ENCODE measurements around the gene GJA8.
A peak's percentile ranks its signal among the peaks of the same experiment; 100 is the strongest.
"Not testable (repeated sequence)": the region's sequence is repeated elsewhere in the genome, so short reads cannot be mapped to it uniquely, and the experiment has no call there.

Gene GJA8

GRCh38 chr1:147902253-147902845 lies at the start of gene GJA8:
Gene GJA8, plus strand, starts transcription at chr1:147902795. Its CDS starts 5,161 bp downstream, at chr1:147907956.
- no peak for DNase-seq (ENCODE audit: low read depth)

GRCh38 chr1:147853391-147853790 lies 49.2 kb upstream of the GJA8 start:
- peak; percentile 34 for DNase-seq (ENCODE audit: low read depth)

GRCh38 chr1:147854989-147855388 lies 47.6 kb upstream of the GJA8 start:
- DNase-seq (ENCODE audit: low read depth), result not testable (repeated sequence)

GRCh38 chr1:147855996-147856395 lies 46.6 kb upstream of the GJA8 start:
- DNase-seq (ENCODE audit: low read depth), result not testable (repeated sequence)

- DNase-seq (ENCODE audit: low read depth), result not testable (repeated sequence)
Measured at GRCh38 chr1:147867204-147867603, 35.4 kb upstream of the GJA8 start.

- DNase-seq (ENCODE audit: low read depth), result no peak
Measured at GRCh38 chr1:147878022-147878421, 24.6 kb upstream of the GJA8 start.

GRCh38 chr1:147879911-147880310 lies 22.7 kb upstream of the GJA8 start:
- no peak for DNase-seq (ENCODE audit: low read depth)

- DNase-seq (ENCODE audit: low read depth), result no peak
Measured at GRCh38 chr1:147882535-147882934, 20.1 kb upstream of the GJA8 start.

GRCh38 chr1:147890177-147890790 lies 12.3 kb upstream of the GJA8 start:
- DNase-seq (ENCODE audit: low read depth), result peak; percentile 57

- DNase-seq (ENCODE audit: low read depth), result no peak
Measured at GRCh38 chr1:147891088-147891487, 11.5 kb upstream of the GJA8 start.

- DNase-seq (ENCODE audit: low read depth), result no peak
Measured at GRCh38 chr1:147892216-147892615, 10.4 kb upstream of the GJA8 start.

- DNase-seq (ENCODE audit: low read depth), result peak; percentile 62
Measured at GRCh38 chr1:147892731-147893214, 9.8 kb upstream of the GJA8 start.

GRCh38 chr1:147895123-147895522 lies 7.5 kb upstream of the GJA8 start:
- DNase-seq (ENCODE audit: low read depth), result no peak

GRCh38 chr1:147897029-147897752 lies 5.4 kb upstream of the GJA8 start:
- DNase-seq (ENCODE audit: low read depth), result no peak

- DNase-seq (ENCODE audit: low read depth), result no peak
Measured at GRCh38 chr1:147897789-147898188, 4.8 kb upstream of the GJA8 start.

- DNase-seq (ENCODE audit: low read depth), result no peak
Measured at GRCh38 chr1:147904726-147905125, 2.1 kb downstream of the GJA8 start.

GRCh38 chr1:147907786-147908509 lies 5.4 kb downstream of the GJA8 start:
- no peak for DNase-seq (ENCODE audit: low read depth)

GRCh38 chr1:147912553-147912952 lies 10.0 kb downstream of the GJA8 start:
- no peak for DNase-seq (ENCODE audit: low read depth)

GRCh38 chr1:147913362-147913942 lies 10.9 kb downstream of the GJA8 start:
- no peak for DNase-seq (ENCODE audit: low read depth)

GRCh38 chr1:147919896-147920295 lies 17.3 kb downstream of the GJA8 start:
- no peak for DNase-seq (ENCODE audit: low read depth)

GRCh38 chr1:147924813-147925212 lies 22.2 kb downstream of the GJA8 start:
- no peak for DNase-seq (ENCODE audit: low read depth)

GRCh38 chr1:147927215-147927614 lies 24.6 kb downstream of the GJA8 start:
- DNase-seq (ENCODE audit: low read depth), result not testable (repeated sequence)
